ENCODE data around the gene HBZ.

The HBZ gene

GRCh38 chr16:106623-107324 is 45.7 kb upstream of the HBZ start:
- no peaks in the 10 kb centered on the region for H3K9me3 ChIP-seq (ENCODE audit: severe bottlenecking)
- no peak overlapping the region for H3K27ac ChIP-seq (ENCODE audit: poor library complexity, severe bottlenecking)
- no peak overlapping the region for H3K4me3 ChIP-seq (ENCODE audit: severe bottlenecking)
- DNase-seq (ENCODE audit: low spot score) (no peak), ATAC-seq (ENCODE audit: low read depth) (peak; percentile 68; the same call in 2 of the 3 replicates)
- H3K4me1 ChIP-seq (ENCODE audit: insufficient read depth, poor library complexity, severe bottlenecking) = no peaks in the 10 kb centered on the region
- no peaks in the 10 kb centered on the region for H3K27me3 ChIP-seq (ENCODE audit: insufficient read depth, poor library complexity, severe bottlenecking)
- H3K36me3 ChIP-seq (ENCODE audit: low read depth) = peaks cover 76% of the 10 kb centered on the region
- peak; percentile 89 for TF ChIP-seq CTCF (IDR thresholded peaks at IDR 0.05; ENCODE audit: poor library complexity, severe bottlenecking)

- no peak overlapping the region for H3K4me3 ChIP-seq (ENCODE audit: severe bottlenecking)
- DNase-seq (ENCODE audit: low spot score) (no peak), ATAC-seq (ENCODE audit: low read depth) (no peak)
- H3K27me3 ChIP-seq (ENCODE audit: insufficient read depth, poor library complexity, severe bottlenecking) = no peaks in the 10 kb centered on the region
- no peak overlapping the region for H3K27ac ChIP-seq (ENCODE audit: poor library complexity, severe bottlenecking)
- H3K9me3 ChIP-seq (ENCODE audit: severe bottlenecking) = no peaks in the 10 kb centered on the region
- H3K4me1 ChIP-seq (ENCODE audit: insufficient read depth, poor library complexity, severe bottlenecking) = no peaks in the 10 kb centered on the region
- TF ChIP-seq CTCF (IDR thresholded peaks at IDR 0.05; ENCODE audit: poor library complexity, severe bottlenecking) = no peak
- H3K36me3 ChIP-seq (ENCODE audit: low read depth) = peaks cover 72% of the 10 kb centered on the region
These were observed 40.1 kb upstream of the HBZ start for GRCh38 chr16:112153-112840.

GRCh38 chr16:114327-114726 is 38.1 kb upstream of the HBZ start:
- no peak overlapping the region for H3K27ac ChIP-seq (ENCODE audit: poor library complexity, severe bottlenecking)
- no peak for DNase-seq (ENCODE audit: low spot score)
- no peak for ATAC-seq (ENCODE audit: low read depth)
- H3K4me3 ChIP-seq (ENCODE audit: severe bottlenecking) = no peak overlapping the region
- no peaks in the 10 kb centered on the region for H3K9me3 ChIP-seq (ENCODE audit: severe bottlenecking)
- TF ChIP-seq CTCF (IDR thresholded peaks at IDR 0.05; ENCODE audit: poor library complexity, severe bottlenecking) = no peak
- no peaks in the 10 kb centered on the region for H3K27me3 ChIP-seq (ENCODE audit: insufficient read depth, poor library complexity, severe bottlenecking)
- no peaks in the 10 kb centered on the region for H3K4me1 ChIP-seq (ENCODE audit: insufficient read depth, poor library complexity, severe bottlenecking)
- H3K36me3 ChIP-seq (ENCODE audit: low read depth) = peaks cover 65% of the 10 kb centered on the region

DNA sequence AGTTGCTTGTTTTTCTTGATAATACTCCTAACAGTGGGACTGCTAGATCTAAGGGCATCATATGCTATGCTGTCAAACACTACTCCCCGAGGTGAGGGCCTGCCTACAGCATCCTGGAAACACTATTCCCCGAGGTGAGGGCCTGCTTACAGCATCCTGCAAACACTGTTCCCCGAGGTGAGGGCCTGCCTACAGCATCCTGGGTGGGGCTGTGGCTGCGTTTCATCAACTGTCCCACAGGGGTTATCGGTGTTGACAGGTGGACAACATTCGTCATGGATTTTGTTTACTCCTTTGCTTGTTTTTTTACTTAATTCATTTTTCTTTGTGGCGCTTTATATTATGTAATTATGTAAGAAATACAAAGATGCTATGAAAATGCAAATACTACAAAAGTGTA is 36.4 kb upstream of the HBZ start:
- no peaks in the 10 kb centered on the region for H3K4me1 ChIP-seq (ENCODE audit: insufficient read depth, poor library complexity, severe bottlenecking)
- no peaks in the 10 kb centered on the region for H3K27me3 ChIP-seq (ENCODE audit: insufficient read depth, poor library complexity, severe bottlenecking)
- no peak overlapping the region for H3K4me3 ChIP-seq (ENCODE audit: severe bottlenecking)
- TF ChIP-seq CTCF (IDR thresholded peaks at IDR 0.05; ENCODE audit: poor library complexity, severe bottlenecking) = no peak
- peaks cover 48% of the 10 kb centered on the region for H3K36me3 ChIP-seq (ENCODE audit: low read depth)
- no peak overlapping the region for H3K27ac ChIP-seq (ENCODE audit: poor library complexity, severe bottlenecking)
- ATAC-seq (ENCODE audit: low read depth) = no peak
- no peak for DNase-seq (ENCODE audit: low spot score)
- no peaks in the 10 kb centered on the region for H3K9me3 ChIP-seq (ENCODE audit: severe bottlenecking)
